ENCODE results near the gene GUCY2D. TPM values are rescaled to one million over a fixed set of nuclear protein-coding genes. Genes with fewer than 3 reads are reported as not detected.

Gene GUCY2D
- total RNA-seq, 1 donor: not detected

DNA sequence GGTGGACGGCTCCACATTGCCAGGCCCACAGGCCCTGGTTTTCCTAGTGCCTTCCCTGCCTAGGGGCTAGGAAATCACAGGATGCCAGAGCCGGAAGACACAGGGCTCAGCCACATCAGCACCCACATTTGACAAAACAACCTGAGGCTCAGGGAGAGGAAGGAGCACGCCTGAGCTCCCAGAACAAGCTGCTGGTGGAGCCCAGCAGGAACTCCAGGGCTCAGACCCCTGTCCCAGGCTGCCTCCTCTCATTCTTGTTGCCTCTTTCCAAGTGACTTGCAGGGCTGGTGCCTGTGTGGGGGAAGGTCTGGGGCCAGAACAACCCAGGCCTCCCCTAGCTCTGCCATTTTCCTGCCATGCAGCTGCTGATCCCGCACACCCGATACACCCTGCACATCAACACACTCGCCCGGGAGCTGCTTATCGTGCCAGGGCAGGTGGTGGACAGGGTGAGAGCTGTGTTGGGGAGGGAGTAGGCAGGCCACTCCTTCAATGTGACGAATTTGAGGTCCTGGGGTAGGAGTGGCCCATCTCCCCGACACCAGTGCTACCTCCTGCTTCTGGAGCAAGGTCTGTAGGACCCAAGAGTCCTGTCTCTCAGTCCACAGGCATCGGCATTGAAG is 44.0 kb downstream of the GUCY2D start:
- H3K4me3 ChIP-seq (ENCODE audit: low read depth, low read length): no peak overlapping the region
- TF ChIP-seq, protein P1, sequence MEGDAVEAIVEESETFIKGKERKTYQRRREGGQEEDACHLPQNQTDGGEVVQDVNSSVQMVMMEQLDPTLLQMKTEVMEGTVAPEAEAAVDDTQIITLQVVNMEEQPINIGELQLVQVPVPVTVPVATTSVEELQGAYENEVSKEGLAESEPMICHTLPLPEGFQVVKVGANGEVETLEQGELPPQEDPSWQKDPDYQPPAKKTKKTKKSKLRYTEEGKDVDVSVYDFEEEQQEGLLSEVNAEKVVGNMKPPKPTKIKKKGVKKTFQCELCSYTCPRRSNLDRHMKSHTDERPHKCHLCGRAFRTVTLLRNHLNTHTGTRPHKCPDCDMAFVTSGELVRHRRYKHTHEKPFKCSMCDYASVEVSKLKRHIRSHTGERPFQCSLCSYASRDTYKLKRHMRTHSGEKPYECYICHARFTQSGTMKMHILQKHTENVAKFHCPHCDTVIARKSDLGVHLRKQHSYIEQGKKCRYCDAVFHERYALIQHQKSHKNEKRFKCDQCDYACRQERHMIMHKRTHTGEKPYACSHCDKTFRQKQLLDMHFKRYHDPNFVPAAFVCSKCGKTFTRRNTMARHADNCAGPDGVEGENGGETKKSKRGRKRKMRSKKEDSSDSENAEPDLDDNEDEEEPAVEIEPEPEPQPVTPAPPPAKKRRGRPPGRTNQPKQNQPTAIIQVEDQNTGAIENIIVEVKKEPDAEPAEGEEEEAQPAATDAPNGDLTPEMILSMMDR (IDR thresholded peaks at IDR 0.05; ENCODE audit: insufficient read depth, low read depth, low read length): no peak
- DNase-seq (ENCODE audit: low read depth): no peak

DNA sequence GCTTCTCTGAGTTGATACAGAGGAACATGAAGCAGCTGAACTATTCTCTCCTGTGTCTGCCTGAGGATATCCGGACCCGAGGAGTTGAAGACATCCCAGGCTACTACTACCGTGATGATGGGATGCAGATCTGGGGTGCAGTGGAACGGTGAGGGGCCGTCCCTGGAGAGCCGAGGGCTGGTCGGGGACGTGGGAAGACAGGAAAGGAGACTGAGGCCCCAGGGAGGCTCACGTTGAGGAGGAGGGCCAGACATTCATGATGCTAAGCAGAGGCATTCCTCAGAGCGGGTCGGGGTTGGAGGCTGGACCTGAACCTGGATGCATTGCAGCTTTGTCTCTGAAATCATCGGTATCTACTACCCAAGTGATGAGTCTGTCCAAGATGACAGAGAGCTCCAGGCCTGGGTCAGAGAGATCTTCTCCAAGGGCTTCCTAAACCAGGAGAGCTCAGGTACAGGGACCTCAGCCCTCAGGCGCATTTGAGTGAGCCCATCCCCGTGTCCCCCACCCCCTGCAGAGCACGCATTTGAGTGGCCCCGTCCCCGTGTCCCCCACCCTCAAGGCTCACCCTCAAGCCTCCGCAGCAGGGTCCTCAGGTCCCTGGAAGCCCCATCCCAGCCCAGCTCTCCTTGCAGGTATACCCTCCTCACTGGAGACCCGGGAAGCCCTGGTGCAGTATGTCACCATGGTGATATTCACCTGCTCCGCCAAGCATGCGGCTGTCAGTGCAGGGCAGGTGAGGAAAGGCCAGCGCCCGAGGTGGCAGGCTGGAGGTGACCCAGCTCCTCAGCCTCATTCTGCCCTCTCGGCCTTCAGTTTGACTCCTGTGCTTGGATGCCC is 44.7 kb downstream of the GUCY2D start:
- no peak for DNase-seq (ENCODE audit: low read depth)
- H3K4me3 ChIP-seq (ENCODE audit: low read depth, low read length): no peak overlapping the region
- TF ChIP-seq, protein P1 (IDR thresholded peaks at IDR 0.05; ENCODE audit: insufficient read depth, low read depth, low read length): no peak

DNA sequence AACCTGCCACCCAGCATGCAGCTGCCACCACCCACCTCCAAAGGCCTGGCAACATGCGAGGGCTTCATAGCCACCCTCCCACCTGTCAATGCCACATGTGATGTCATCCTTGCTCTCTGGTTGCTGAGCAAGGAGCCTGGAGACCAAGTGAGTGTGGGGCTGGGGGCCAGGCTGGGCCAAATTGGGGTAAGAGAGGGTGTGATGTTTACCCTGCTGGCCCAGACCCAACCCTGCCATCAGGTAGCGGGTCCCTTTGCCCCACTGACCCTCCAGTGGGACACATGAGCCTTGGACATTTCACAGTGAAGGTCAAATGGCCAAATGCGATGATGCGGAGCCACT is 45.3 kb downstream of the GUCY2D start:
- no peak for DNase-seq (ENCODE audit: low read depth)
- TF ChIP-seq, protein P1 (IDR thresholded peaks at IDR 0.05; ENCODE audit: insufficient read depth, low read depth, low read length): no peak
- H3K4me3 ChIP-seq (ENCODE audit: low read depth, low read length): no peak overlapping the region

DNA sequence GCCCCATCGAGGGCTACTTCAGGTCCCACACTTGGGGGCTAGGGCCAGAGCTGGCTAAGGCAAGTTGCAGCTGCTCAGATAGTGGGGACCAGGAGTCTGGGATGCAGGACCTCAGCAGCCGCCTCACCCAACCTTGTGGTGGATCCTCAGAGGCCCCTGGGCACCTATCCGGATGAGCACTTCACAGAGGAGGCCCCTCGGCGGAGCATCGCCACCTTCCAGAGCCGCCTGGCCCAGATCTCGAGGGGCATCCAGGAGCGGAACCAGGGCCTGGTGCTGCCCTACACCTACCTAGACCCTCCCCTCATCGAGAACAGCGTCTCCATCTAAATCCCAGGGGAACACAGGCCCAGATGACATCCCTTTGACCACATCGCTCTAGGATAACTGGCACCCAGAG is 45.8 kb downstream of the GUCY2D start:
- DNase-seq (ENCODE audit: low read depth): no peak
- TF ChIP-seq, protein P1 (IDR thresholded peaks at IDR 0.05; ENCODE audit: insufficient read depth, low read depth, low read length): no peak
- no peak overlapping the region for H3K4me3 ChIP-seq (ENCODE audit: low read depth, low read length)

DNA sequence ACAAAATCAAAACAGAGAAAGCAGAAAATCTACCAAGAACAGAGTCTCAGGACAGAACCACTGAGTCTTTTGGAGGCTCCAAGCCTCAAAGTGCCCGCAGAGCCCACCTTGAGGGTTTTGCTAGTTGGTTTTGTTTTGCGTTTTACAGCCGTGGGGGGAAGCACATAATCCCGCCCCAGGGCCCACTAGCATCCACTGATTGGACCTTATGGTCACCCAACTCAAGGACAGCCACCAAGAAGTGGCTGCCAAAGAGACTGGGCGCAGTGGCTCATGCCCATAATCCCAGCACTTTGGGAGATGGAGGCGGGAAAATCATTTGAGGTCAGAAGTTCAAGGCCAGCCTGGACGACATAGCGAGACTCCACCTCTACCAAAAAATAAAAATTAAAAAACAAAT is 46.3 kb downstream of the GUCY2D start:
- TF ChIP-seq, protein P1 (IDR thresholded peaks at IDR 0.05; ENCODE audit: insufficient read depth, low read depth, low read length): no peak
- no peak for DNase-seq (ENCODE audit: low read depth)
- no peak overlapping the region for H3K4me3 ChIP-seq (ENCODE audit: low read depth, low read length)

DNA sequence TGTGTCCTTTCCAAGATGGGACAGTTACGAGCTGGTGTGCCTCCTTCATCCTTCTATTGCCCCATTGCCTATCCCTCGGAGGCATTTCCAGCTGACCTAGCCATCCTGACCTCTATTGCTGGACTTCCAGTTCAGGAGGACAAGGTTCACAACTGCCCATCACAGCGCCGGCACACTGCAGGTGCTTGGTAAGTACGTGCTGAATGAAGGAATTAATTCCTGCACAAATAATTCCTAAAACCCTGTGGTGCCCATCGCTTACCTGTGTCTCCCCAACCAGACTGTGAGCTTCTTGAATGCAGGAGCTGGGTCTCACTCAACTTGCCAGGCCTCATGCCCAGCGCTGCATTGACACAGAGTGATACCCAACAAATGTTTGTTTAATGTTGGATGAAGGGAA is 49.4 kb downstream of the GUCY2D start:
- DNase-seq (ENCODE audit: low read depth): no peak
- TF ChIP-seq, protein P1 (IDR thresholded peaks at IDR 0.05; ENCODE audit: insufficient read depth, low read depth, low read length): no peak
- H3K4me3 ChIP-seq (ENCODE audit: low read depth, low read length): no peak overlapping the region
